Activated CD4-positive, alpha-beta T cell treated with anti-CD3 and anti-CD28 coated beads, Interleukin-2, amount 10 ng/mL, durations not matched to agents 7 days and 5 days (primary cell): ENCODE results near the gene PMVK. TPM values are rescaled to one million over a fixed set of nuclear protein-coding genes. Genes with fewer than 3 reads are reported as not detected.

ENCODE experiments used
- CTCF ChIA-PET: fragments of 350-600 bp; sonication (Branson Sonifier 250); formaldehyde crosslinking; loops from one replicate; lab custom pipeline; 2021; ENCODE audit warnings: antibody characterized with exemption; lab: Charles Lee
- POLR2A ChIA-PET: fragments of 350-600 bp; sonication (Branson Sonifier 250); formaldehyde crosslinking; loops from one replicate; lab custom pipeline; 2021; ENCODE audit warnings: antibody characterized with exemption; lab: Charles Lee
- DNase-seq: peaks from one replicate; pipeline ENCODE4 v3.0.0-alpha.2; 2020
- H3K27ac Mint-ChIP-seq: one replicate; pipeline ENCODE4 v1.8.0; 2021; ENCODE audit warnings: mild to moderate bottlenecking, moderate library complexity, mixed read lengths
- H3K27me3 Mint-ChIP-seq: one replicate; pipeline ENCODE4 v1.8.0; 2021; ENCODE audit warnings: mixed read lengths
- H3K36me3 Mint-ChIP-seq: one replicate; pipeline ENCODE4 v1.8.0; 2021; ENCODE audit warnings: low read depth, mixed read lengths
- H3K4me1 Mint-ChIP-seq: one replicate; pipeline ENCODE4 v1.8.0; 2021; ENCODE audit warnings: mixed read lengths
- H3K4me3 Mint-ChIP-seq: one replicate; pipeline ENCODE4 v1.8.0; 2021; ENCODE audit warnings: mild to moderate bottlenecking, moderate library complexity, mixed read lengths
- H3K9me3 Mint-ChIP-seq: one replicate; pipeline ENCODE4 v1.8.0; 2021; ENCODE audit warnings: mixed read lengths
- total RNA-seq, 2 experiments: library from RNA; stranded (reverse); gene quantifications; one replicate each; pipeline ENCODE4 v1.2.3, GENCODE V29; 2021

The PMVK gene
- total RNA-seq, 2 experiments from 2014 or later: 25.7 to 40.2 TPM

DNA sequence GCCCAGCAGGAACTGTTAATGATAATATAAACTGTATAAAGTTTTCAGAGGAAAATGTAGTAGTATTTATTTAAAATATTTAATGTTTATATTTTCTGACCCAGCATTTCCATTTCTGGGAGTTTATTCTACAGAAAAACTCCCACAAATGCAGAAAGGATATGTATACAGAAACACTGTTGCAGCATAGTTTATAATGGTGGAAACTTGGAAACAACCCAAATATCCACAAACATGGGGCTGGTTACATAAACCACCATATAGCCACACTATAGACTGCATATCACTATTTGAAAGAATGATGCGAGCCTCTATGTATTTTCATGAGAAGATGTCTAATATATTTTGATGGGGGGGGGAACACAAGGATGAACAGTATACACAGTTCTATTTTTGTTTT lies 34.9 kb downstream of the PMVK start:
- Mint-ChIP-seq H3K9me3 (no peaks in the 10 kb centered on the region), H3K36me3 (no peaks in the 10 kb centered on the region), H3K4me3 (no peak overlapping the region), H3K27ac (no peak overlapping the region), H3K27me3 (no peaks in the 10 kb centered on the region), H3K4me1 (no peaks in the 10 kb centered on the region)
- DNase-seq: no peak
- POLR2A ChIA-PET: no interaction called here
- CTCF ChIA-PET: interaction anchor here (0.7 kb wide), 1 partner anchor 35 kb away, joined by 4 read pairs; the partner anchor contains the start of gene PMVK

DNA sequence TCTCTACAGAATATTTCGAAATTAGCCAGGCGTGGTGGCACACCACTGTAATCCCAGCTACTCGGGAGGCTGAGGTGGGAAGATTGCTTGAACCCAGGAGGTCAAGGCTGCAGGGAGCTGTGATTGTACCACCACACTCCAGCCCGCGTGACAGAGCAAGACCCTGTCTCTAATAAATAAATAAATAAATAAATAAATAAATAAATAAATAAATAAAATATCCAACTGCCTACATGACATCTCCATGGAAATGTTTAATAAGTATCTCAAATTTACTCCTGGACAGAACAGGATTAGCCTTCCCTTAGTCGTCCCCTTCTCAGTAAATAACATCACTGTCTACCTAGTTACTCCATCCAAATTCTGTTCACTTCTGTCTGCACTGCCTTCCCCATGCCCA lies 37.5 kb downstream of the PMVK start:
- Mint-ChIP-seq H3K27ac (no peak overlapping the region), H3K9me3 (no peaks in the 10 kb centered on the region), H3K4me3 (no peak overlapping the region), H3K36me3 (no peaks in the 10 kb centered on the region), H3K27me3 (peaks cover 6% of the 10 kb centered on the region), H3K4me1 (no peaks in the 10 kb centered on the region)
- POLR2A ChIA-PET: no interaction called here
- DNase-seq: no peak
- CTCF ChIA-PET: interaction anchor here (0.6 kb wide), 1 partner anchor 273 kb away, joined by 3 read pairs; no protein-coding TSS in a partner anchor

DNA sequence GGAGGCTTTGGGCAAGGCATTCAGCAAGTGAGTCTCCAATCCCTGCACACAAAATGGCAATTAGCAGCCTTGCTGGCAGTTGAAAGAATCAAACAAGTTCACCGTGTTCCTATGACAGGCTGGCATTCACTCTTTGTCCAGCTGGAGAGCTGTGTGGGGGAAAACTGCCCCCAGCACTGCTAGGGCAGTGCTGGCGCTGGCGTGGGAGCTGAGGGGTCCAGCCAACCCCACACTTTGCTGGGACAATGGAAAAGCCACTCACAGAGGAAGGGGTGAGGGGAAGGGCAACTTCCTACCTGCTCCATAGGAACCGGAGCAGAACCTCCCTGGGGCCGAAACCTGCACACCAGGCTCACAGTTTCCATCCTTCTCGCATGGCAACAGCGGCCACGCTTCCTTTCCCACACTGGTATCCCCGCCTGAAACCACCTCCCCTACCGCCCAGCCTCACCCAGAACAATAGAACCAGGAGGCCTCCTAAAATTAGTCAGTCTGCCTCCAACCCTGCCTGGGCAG lies 39.7 kb downstream of the PMVK start:
- no peaks in the 10 kb centered on the region for H3K4me1 Mint-ChIP-seq
- no peaks in the 10 kb centered on the region for H3K36me3 Mint-ChIP-seq
- no peaks in the 10 kb centered on the region for H3K9me3 Mint-ChIP-seq
- no peak overlapping the region for H3K27ac Mint-ChIP-seq
- H3K27me3 Mint-ChIP-seq: peaks cover 15% of the 10 kb centered on the region
- no peak overlapping the region for H3K4me3 Mint-ChIP-seq
- no peak for DNase-seq
- POLR2A ChIA-PET: no interaction called here
- CTCF ChIA-PET: interaction anchor here (0.7 to 2.1 kb wide), 4 partner anchors 9 to 31 kb away, joined by 3 to 7 read pairs (median 4); no protein-coding TSS in a partner anchor

DNA sequence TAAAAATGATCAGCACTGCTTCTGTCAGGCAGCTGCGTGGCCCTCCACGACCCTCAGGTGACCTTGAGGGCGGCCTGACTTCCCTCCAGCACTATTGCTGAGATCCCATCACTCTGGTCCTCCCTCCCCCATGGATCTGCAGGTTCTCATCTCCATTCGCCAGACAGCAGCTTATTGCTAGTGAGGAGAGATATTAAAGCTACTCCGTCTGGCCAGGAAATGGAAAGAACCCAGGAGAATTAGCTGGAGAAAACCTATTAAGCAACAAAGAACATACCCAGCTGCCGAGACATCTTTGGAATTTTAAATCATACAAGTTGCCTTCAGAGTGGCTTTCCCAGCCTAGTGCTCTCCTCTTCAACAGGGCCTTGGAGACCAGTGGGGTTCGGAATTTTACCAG lies 40.7 kb downstream of the PMVK start:
- H3K27me3 Mint-ChIP-seq: peaks cover 15% of the 10 kb centered on the region
- no peaks in the 10 kb centered on the region for H3K36me3 Mint-ChIP-seq
- no peaks in the 10 kb centered on the region for H3K4me1 Mint-ChIP-seq
- DNase-seq: no peak
- H3K27ac Mint-ChIP-seq: no peak overlapping the region
- H3K4me3 Mint-ChIP-seq: no peak overlapping the region
- no peaks in the 10 kb centered on the region for H3K9me3 Mint-ChIP-seq
- ChIA-PET POLR2A (no interaction called here), CTCF (interaction anchor here (1.1 to 2.1 kb wide), 2 partner anchors 8 to 9 kb away, joined by 3 to 7 read pairs; no protein-coding TSS in a partner anchor)

GRCh38 chr1:154891452-154891851 lies 45.1 kb downstream of the PMVK start:
- H3K4me1 Mint-ChIP-seq: peaks cover 9% of the 10 kb centered on the region
- H3K27ac Mint-ChIP-seq: no peak overlapping the region
- no peaks in the 10 kb centered on the region for H3K9me3 Mint-ChIP-seq
- H3K27me3 Mint-ChIP-seq: peaks cover 15% of the 10 kb centered on the region
- POLR2A ChIA-PET: no interaction called here
- H3K36me3 Mint-ChIP-seq: no peaks in the 10 kb centered on the region
- CTCF ChIA-PET: interaction anchor here (0.9 to 2.6 kb wide), 6 partner anchors 10 to 228 kb away, joined by 3 to 8 read pairs (median 3); no protein-coding TSS in a partner anchor
- H3K4me3 Mint-ChIP-seq: no peak overlapping the region
- DNase-seq: no peak

DNA sequence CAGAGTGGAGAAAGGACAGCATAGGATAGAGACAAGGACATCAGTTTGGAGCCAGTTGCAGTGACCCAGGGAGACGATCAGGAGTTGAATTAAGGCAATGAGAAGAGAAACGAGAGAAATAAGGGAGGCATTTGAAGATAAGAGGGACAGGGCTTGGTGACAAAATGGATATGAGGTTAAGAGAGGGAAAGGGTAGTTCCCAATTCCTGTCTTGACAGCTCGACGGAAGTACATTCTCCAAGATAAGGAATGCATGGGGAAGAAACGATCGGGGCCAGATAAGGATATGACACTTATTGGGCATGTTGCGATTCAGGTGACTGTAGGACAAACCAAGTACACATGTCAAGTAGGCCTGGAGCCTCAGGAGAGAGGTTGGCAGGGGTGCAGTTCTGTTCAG lies 47.8 kb downstream of the PMVK start:
- Mint-ChIP-seq H3K36me3 (no peaks in the 10 kb centered on the region), H3K27ac (no peak overlapping the region), H3K4me3 (no peak overlapping the region), H3K27me3 (peaks cover 14% of the 10 kb centered on the region), H3K9me3 (no peaks in the 10 kb centered on the region), H3K4me1 (peaks cover 17% of the 10 kb centered on the region)
- CTCF ChIA-PET: interaction anchor here (1.4 kb wide), 1 partner anchor 8 kb away, joined by 7 read pairs; no protein-coding TSS in a partner anchor
- POLR2A ChIA-PET: no interaction called here
- DNase-seq: no peak

DNA sequence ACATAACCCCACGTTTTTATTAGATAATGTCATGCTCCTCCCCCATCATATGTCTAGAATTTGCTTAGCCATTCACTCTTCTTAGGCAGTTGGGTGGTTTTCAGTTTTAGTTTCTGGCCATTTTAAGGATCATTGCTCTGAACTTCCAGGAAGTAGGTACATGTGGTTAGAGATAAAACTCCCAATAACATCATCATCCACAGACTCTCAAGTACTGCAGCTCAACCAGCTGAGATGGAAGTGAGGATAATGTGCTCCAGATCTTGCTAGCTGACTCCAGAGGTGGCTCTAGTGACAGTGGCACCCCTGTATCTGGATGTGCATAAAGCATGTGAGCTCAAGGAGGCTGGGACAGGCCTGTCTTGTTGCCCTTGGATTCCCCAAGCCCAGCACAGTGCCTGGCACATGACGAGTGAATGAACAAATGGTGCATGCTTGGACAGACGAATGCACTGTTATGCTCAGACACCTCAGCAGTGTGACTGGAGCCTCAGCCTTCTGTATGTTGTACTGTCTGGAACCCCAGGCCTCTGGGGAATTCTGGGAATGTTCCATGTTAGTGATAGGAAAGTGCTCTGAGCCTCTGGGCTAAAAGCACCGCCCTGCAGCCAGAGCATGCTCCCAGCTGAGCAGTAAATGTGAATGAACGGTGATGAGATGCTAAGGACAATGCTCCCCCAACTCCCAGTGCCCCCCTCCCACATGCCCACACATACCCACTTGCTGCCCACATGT lies 50.1 kb downstream of the PMVK start:
- Mint-ChIP-seq H3K27me3 (peaks cover 4% of the 10 kb centered on the region), H3K9me3 (no peaks in the 10 kb centered on the region), H3K27ac (no peak overlapping the region), H3K4me3 (no peak overlapping the region), H3K4me1 (peaks cover 17% of the 10 kb centered on the region), H3K36me3 (no peaks in the 10 kb centered on the region)
- DNase-seq: no peak
- ChIA-PET POLR2A (no interaction called here), CTCF (interaction anchor here (1.1 to 2.6 kb wide), 5 partner anchors 8 to 217 kb away, joined by 3 to 7 read pairs (median 3); no protein-coding TSS in a partner anchor)

GRCh38 chr1:154884869-154885701 lies 51.4 kb downstream of the PMVK start:
- Mint-ChIP-seq H3K27ac (no peak overlapping the region), H3K9me3 (no peaks in the 10 kb centered on the region), H3K36me3 (no peaks in the 10 kb centered on the region), H3K27me3 (peaks cover 4% of the 10 kb centered on the region), H3K4me1 (peaks cover 17% of the 10 kb centered on the region), H3K4me3 (no peak overlapping the region)
- POLR2A ChIA-PET: no interaction called here
- CTCF ChIA-PET: interaction anchor here (0.5 to 1.2 kb wide), 5 partner anchors 35 to 280 kb away, joined by 3 read pairs; no protein-coding TSS in a partner anchor
- DNase-seq: no peak

- H3K27me3 Mint-ChIP-seq: peaks cover 4% of the 10 kb centered on the region
- POLR2A ChIA-PET: no interaction called here
These were observed 52.3 kb downstream of the PMVK start for GRCh38 chr1:154883919-154884868.

GRCh38 chr1:154881820-154882535 lies 54.5 kb downstream of the PMVK start:
- H3K27me3 Mint-ChIP-seq: peaks cover 4% of the 10 kb centered on the region

More at GRCh38 chr1:154883919-154884868, 52.3 kb downstream of the PMVK start:
- Mint-ChIP-seq H3K4me3 (no peak overlapping the region), H3K4me1 (peaks cover 17% of the 10 kb centered on the region), H3K27ac (no peak overlapping the region), H3K9me3 (no peaks in the 10 kb centered on the region), H3K36me3 (no peaks in the 10 kb centered on the region)
- no peak for DNase-seq
- CTCF ChIA-PET: interaction anchor here (0.5 to 1.6 kb wide), 2 partner anchors 36 to 325 kb away, joined by 3 read pairs; no protein-coding TSS in a partner anchor

DNA sequence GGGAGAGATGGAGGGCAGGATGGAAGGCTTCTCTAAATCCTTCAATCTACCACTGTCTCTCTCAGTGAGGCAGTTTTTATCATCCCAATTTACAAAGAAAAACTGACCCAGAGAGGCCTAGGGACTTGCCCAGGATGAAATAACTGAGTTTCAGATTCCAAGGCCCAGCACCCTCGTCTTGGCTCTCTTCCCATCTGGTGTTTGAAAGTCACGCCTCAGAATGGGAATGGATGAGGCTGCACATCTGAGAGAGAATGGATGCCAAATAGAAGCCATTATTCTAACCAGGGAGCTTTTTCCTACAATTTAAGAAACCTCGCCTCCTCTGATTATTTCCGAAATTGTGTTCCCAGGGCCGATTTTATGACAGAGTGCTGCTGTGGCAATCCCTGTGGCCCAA lies 55.8 kb downstream of the PMVK start:
- Mint-ChIP-seq H3K4me1 (peaks cover under 1% of the 10 kb centered on the region), H3K9me3 (no peaks in the 10 kb centered on the region), H3K4me3 (no peak overlapping the region), H3K36me3 (no peaks in the 10 kb centered on the region), H3K27ac (no peak overlapping the region), H3K27me3 (peaks cover 4% of the 10 kb centered on the region)
- ChIA-PET CTCF (interaction anchor here (1.3 kb wide), 1 partner anchor 11 kb away, joined by 3 read pairs; no protein-coding TSS in a partner anchor), POLR2A (no interaction called here)
- no peak for DNase-seq

More at GRCh38 chr1:154881820-154882535, 54.5 kb downstream of the PMVK start:
- no peak for DNase-seq
- no peak overlapping the region for H3K27ac Mint-ChIP-seq
- H3K4me1 Mint-ChIP-seq: peaks cover 13% of the 10 kb centered on the region
- CTCF ChIA-PET: interaction anchor here (0.6 to 1.6 kb wide), 5 partner anchors 10 to 322 kb away, joined by 3 to 4 read pairs (median 3); no protein-coding TSS in a partner anchor
- H3K9me3 Mint-ChIP-seq: no peaks in the 10 kb centered on the region
- no peaks in the 10 kb centered on the region for H3K36me3 Mint-ChIP-seq
- POLR2A ChIA-PET: interaction anchor here (0.6 kb wide), 1 partner anchor 213 kb away, joined by 4 read pairs; no protein-coding TSS in a partner anchor
- H3K4me3 Mint-ChIP-seq: no peak overlapping the region
